Measurements from ENCODE around the gene FBN1.

The FBN1 gene

DNA sequence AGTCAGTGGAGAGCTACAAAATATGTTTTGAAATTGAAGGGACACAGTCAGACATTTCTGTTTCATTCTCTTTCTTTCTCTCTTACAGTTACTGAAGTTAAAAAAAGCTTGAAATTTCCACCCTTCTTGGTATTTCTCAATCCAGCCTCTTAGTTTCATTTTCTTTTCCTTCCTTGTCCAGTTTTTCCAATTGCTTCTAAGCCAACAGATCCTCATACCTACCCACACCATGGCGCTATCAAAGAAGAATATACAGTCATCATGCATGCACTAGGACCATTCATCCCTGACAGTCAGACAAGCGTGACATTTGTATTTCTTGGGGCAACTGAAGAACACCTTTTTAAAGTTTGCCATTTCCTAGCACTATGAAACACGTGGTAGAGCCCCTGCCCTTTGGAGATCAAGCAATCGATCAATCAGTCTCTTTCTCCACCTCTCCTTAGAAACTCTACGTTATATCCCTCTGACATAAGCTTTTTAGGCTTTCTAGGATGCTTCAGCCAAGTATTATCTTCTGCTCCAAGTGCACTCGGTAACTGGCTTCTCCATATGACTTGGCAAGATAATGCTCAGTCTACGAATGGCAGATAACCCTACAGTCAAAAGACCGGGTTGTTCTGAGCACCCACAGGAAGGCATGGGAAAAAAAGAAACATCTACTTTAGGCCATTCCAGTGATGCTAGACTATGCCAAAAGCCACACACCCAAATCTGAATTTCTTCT lies 65.4 kb downstream of the FBN1 start:
- ChIA-PET POLR2A (no interaction called here), CTCF (interaction anchor here (1.1 to 1.2 kb wide), 4 partner anchors 8 to 39 kb away, joined by 3 to 6 read pairs (median 4); no protein-coding TSS in a partner anchor)
- TF ChIP-seq, protein P1, sequence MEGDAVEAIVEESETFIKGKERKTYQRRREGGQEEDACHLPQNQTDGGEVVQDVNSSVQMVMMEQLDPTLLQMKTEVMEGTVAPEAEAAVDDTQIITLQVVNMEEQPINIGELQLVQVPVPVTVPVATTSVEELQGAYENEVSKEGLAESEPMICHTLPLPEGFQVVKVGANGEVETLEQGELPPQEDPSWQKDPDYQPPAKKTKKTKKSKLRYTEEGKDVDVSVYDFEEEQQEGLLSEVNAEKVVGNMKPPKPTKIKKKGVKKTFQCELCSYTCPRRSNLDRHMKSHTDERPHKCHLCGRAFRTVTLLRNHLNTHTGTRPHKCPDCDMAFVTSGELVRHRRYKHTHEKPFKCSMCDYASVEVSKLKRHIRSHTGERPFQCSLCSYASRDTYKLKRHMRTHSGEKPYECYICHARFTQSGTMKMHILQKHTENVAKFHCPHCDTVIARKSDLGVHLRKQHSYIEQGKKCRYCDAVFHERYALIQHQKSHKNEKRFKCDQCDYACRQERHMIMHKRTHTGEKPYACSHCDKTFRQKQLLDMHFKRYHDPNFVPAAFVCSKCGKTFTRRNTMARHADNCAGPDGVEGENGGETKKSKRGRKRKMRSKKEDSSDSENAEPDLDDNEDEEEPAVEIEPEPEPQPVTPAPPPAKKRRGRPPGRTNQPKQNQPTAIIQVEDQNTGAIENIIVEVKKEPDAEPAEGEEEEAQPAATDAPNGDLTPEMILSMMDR (IDR thresholded peaks at IDR 0.05; ENCODE audit: control extremely low read depth, extremely low read depth, low read depth, missing control alignments), result no peak
- DNase-seq (ENCODE audit: extremely low spot score), result no peak

DNA sequence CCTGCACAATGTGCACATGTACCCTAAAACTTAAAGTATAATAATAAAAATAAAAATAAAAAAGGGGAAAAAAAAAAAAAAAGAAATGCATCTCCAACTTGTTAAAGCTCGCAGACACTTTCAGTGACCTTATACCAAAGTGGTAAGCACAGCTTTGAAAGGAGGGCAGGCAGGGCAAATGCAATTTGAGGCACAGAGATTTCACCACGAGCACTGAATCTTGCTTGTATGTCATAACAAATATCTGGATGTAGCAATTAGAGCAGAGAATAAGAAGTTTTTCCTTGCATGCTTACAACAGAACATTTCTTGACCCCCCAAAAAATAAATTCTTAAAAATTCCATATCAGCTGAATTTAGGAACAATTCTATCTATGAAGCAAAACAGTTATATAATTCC lies 66.5 kb downstream of the FBN1 start:
- TF ChIP-seq, protein P1 (IDR thresholded peaks at IDR 0.05; ENCODE audit: control extremely low read depth, extremely low read depth, low read depth, missing control alignments), result no peak
- DNase-seq (ENCODE audit: extremely low spot score), result no peak
- ChIA-PET POLR2A (no interaction called here), CTCF (interaction anchor here (1.1 to 1.2 kb wide), 3 partner anchors 10 to 40 kb away, joined by 3 to 6 read pairs (median 4); no protein-coding TSS in a partner anchor)

DNA sequence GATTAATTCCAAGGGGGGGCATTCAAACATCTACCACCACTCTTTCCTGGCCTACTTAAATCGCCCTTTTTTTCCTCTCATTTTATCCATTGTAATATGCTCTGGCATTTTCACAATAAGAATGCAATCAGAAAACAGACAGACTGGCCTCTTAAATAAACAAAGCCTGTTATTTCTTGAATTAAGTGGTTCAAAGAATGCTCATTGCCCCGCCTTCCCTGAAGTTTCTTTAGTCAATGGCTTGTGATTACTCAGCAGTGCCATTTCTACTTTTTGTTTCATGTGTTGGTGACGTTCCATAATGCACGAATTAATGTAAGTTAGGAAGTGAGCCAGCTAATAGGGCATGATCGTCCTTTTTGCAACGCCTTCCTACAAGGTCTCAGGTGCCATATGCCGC lies 68.0 kb downstream of the FBN1 start:
- no peak for DNase-seq (ENCODE audit: extremely low spot score)
- TF ChIP-seq, protein P1 (IDR thresholded peaks at IDR 0.05; ENCODE audit: control extremely low read depth, extremely low read depth, low read depth, missing control alignments), result no peak
- ChIA-PET CTCF (no interaction called here), POLR2A (no interaction called here)

DNA sequence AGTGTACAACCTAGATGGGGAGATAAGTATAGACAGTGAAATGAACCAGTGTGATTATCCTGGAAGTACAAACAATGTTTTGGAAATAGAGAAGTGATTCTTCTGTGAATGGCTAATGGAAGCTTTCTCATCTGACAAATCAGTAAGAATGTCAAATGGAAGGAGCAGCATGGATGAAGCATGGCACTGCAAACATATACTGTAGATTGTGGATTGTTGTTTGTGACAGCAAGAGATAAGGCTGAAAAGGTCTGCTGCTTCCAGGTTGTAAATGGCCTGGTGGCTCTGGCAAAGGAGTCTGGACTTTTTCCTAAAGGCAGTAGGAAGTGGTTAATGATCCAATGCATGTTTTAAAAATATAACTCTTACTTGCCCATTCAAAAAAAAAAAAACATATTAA lies 71.3 kb downstream of the FBN1 start:
- TF ChIP-seq, protein P1 (IDR thresholded peaks at IDR 0.05; ENCODE audit: control extremely low read depth, extremely low read depth, low read depth, missing control alignments), result no peak
- no peak for DNase-seq (ENCODE audit: extremely low spot score)
- CTCF ChIA-PET, result interaction anchor here (1.4 kb wide), 1 partner anchor 19 kb away, joined by 3 read pairs; no protein-coding TSS in a partner anchor
- POLR2A ChIA-PET, result no interaction called here

DNA sequence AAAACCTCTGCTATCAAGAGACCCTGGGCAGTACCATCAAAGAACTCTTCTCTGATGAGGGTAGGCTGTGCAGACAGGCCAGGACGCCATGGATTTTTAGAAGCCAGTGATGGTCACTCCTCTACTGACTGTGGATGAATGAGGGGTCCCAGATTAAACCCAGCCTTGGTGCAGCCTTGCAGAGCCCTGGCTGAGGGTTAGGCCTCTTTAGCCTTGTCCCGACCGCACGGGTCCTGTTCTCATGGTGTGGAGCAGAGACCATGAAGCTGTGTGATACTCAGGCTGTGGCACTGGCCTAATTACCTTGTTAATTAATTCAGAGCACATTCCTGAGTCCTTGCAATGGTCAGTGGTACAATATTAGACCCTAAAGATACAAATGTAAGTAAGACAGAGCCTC lies 71.7 kb downstream of the FBN1 start:
- DNase-seq (ENCODE audit: extremely low spot score), result no peak
- TF ChIP-seq, protein P1 (IDR thresholded peaks at IDR 0.05; ENCODE audit: control extremely low read depth, extremely low read depth, low read depth, missing control alignments), result no peak
- CTCF ChIA-PET, result interaction anchor here (1.3 to 1.4 kb wide), 3 partner anchors 9 to 22 kb away, joined by 3 to 5 read pairs (median 3); no protein-coding TSS in a partner anchor
- POLR2A ChIA-PET, result no interaction called here

DNA sequence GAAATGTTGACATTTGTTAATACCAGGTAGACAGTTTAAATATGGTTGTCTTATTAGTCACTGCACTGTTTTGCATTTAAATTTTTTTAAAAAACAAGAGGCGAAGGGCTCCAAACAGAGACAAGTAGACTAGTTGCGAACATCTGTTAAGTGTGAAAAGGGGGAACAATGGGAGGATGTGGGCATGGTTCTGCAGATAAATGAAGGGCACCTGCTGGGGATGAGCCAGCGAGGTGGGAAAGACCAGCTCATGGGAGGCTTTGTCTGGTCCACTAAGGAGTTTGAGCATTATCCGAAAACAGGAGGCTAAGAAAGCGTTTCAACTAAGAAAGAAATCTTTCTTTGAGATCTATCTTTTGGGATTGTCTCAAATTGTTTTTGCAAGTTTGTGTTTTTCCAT lies 72.7 kb downstream of the FBN1 start:
- CTCF ChIA-PET, result interaction anchor here (0.9 to 1.3 kb wide), 3 partner anchors 8 to 23 kb away, joined by 3 to 5 read pairs (median 4); no protein-coding TSS in a partner anchor
- DNase-seq (ENCODE audit: extremely low spot score), result no peak
- TF ChIP-seq, protein P1 (IDR thresholded peaks at IDR 0.05; ENCODE audit: control extremely low read depth, extremely low read depth, low read depth, missing control alignments), result no peak
- POLR2A ChIA-PET, result interaction anchor here (0.6 kb wide), 1 partner anchor 148 kb away, joined by 3 read pairs; no protein-coding TSS in a partner anchor

Data from GM10248 (cell line).